ENCODE results near the gene MYL12B.

DNA sequence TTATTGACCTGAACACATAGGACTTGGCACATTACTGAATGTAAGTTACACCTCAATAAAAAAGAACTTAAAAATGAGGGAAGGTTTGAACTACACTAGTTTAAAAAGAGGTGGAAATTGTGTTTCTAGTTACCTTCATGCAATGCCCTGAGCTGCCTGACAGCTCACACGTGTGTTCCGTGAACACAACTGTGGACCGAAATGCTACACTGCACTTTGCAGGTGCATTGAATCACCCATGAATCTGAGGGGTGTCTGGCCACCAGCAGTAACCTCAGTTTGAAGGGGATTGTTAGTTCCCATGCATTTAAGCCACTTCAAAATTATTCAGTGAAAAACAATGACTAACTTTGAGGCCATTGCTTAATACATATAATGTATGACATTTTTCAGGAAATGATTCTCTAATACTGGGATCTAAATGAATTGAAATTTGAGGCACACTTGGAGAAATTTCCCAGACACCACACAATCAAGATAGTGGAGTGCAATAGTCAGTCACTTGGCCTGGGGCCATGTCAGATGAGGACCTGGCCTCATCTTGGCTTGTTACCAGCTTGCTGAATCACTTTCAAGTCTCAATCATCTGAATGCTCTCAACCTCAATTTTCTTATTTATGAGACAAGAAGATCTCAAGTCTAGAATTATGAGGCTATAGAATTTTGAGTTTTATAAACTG, 59.3 kb downstream of the MYL12B start:
- TF ChIP-seq EZH2 (optimal IDR thresholded peaks at IDR 0.05; ENCODE audit: low read depth, low read length) = no peak
- TF ChIP-seq, protein P1, sequence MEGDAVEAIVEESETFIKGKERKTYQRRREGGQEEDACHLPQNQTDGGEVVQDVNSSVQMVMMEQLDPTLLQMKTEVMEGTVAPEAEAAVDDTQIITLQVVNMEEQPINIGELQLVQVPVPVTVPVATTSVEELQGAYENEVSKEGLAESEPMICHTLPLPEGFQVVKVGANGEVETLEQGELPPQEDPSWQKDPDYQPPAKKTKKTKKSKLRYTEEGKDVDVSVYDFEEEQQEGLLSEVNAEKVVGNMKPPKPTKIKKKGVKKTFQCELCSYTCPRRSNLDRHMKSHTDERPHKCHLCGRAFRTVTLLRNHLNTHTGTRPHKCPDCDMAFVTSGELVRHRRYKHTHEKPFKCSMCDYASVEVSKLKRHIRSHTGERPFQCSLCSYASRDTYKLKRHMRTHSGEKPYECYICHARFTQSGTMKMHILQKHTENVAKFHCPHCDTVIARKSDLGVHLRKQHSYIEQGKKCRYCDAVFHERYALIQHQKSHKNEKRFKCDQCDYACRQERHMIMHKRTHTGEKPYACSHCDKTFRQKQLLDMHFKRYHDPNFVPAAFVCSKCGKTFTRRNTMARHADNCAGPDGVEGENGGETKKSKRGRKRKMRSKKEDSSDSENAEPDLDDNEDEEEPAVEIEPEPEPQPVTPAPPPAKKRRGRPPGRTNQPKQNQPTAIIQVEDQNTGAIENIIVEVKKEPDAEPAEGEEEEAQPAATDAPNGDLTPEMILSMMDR (IDR thresholded peaks at IDR 0.05; ENCODE audit: low read length) = no peak

All from MM.1S (cell line).